GM12878 (cell line): ENCODE results near the gene C1orf141. TPM values are rescaled to one million over a fixed set of nuclear protein-coding genes. Genes with fewer than 3 reads are reported as not detected.

Experiments used
- ATAC-seq: fragments of 200-7000 bp; cut with Tn5 transposase; 3 replicates; pipeline ENCODE4 v1.9.1; 2020; ENCODE audit warnings: mild to moderate bottlenecking, moderate library complexity
- BruUV-seq: library from RNA; stranded (reverse); fragments of 400-500 nt; replicated peaks from 2 replicates; lab custom pipeline; 2021; lab: Mats Ljungman, UMichigan
- CTCF ChIA-PET: fragments of 300-600 bp; sonication (Branson Sonifier 250); formaldehyde crosslinking; extraction: SDS; loops from one replicate; lab custom pipeline; 2021; ENCODE audit warnings: inconsistent platforms; lab: Yijun Ruan, JAX
- POLR2A ChIA-PET: fragments of 350-600 bp; formaldehyde crosslinking; extraction: SDS; loops from one replicate; lab custom pipeline; 2021; ENCODE audit warnings: inconsistent platforms; lab: Charles Lee
- RAD21 ChIA-PET: fragments of 300-600 bp; sonication (Branson Sonifier 250); formaldehyde crosslinking; loops from one replicate; lab custom pipeline; 2023; ENCODE audit warnings: antibody characterized with exemption; ENCODE audit not compliant: unreplicated experiment; lab: Charles Lee
- SMC1A ChIA-PET: fragments of 300-600 bp; sonication (Branson Sonifier 250); formaldehyde crosslinking; loops from one replicate; lab custom pipeline; 2023; ENCODE audit not compliant: unreplicated experiment, uncharacterized antibody; lab: Charles Lee
- DNase-seq: peaks from one replicate; pipeline ENCODE4 v3.0.0-alpha.2; 2011; ENCODE audit warnings: low read depth, low spot score
- FAIRE-seq: peaks from 3 replicates; lab custom pipeline; 2011; peaks lifted over from hg19 to GRCh38; lab: Jason Lieb, UNC
- H2AFZ ChIP-seq: 2 replicates; pipeline ENCODE4 v1.6.0; 2011; ENCODE audit warnings: low read depth, low read length, control low read depth; ENCODE audit not compliant: control insufficient read depth
- H3K27ac ChIP-seq: 2 replicates; pipeline ENCODE4 v1.5.1; 2011; ENCODE audit warnings: control low read depth; ENCODE audit not compliant: control insufficient read depth, insufficient read depth
- H3K27me3 ChIP-seq, 2 experiments: replicated peaks in 1 of 2; 2 replicates each; pipeline versions ENCODE4 v1.6.0 to v1.6.1; 2011; ENCODE audit warnings: low read length in 1 of 2; ENCODE audit not compliant: control insufficient read depth in 2 of 2, insufficient read depth in 2 of 2
- H3K36me3 ChIP-seq, 2 experiments: 2 replicates each; pipeline ENCODE4 v1.5.1; 2011; ENCODE audit warnings: low read length in 1 of 2; ENCODE audit not compliant: control insufficient read depth in 2 of 2, insufficient read depth in 2 of 2
- H3K4me1 ChIP-seq: 2 replicates; pipeline ENCODE4 v1.6.1; 2011; ENCODE audit warnings: mild to moderate bottlenecking, low read length, moderate library complexity, mixed read lengths; ENCODE audit not compliant: control insufficient read depth, insufficient read depth
- H3K4me2 ChIP-seq: 2 replicates; pipeline ENCODE4 v1.6.0; 2011; ENCODE audit warnings: control low read depth; ENCODE audit not compliant: control insufficient read depth, insufficient read depth
- H3K4me3 ChIP-seq: fragments of 200-600 bp; sonication (generic); 2 replicates; pipeline ENCODE4 v1.5.1; 2016
- H3K79me2 ChIP-seq: 2 replicates; pipeline ENCODE4 v1.6.0; 2011; ENCODE audit warnings: low read length; ENCODE audit not compliant: control insufficient read depth, insufficient read depth
- H3K9ac ChIP-seq: 2 replicates; pipeline ENCODE4 v1.8.0; 2011; ENCODE audit warnings: low read length, control low read depth, mixed read lengths; ENCODE audit not compliant: control insufficient read depth, insufficient read depth
- H3K9me3 ChIP-seq: replicated peaks from 3 replicates; pipeline ENCODE4 v1.5.1; 2011; ENCODE audit warnings: mild to moderate bottlenecking, low read length; ENCODE audit not compliant: control insufficient read depth, insufficient read depth
- H4K20me1 ChIP-seq: 2 replicates; pipeline ENCODE4 v1.6.0; 2011; ENCODE audit not compliant: control insufficient read depth, insufficient read depth
- BHLHE40 ChIP-seq, 2 experiments: fragments of 450-650 bp in 1 of 2; IDR thresholded peaks; 2 replicates each; pipeline ENCODE4 v1.6.1; 2011 to 2017; ENCODE audit warnings: low read depth in 2 of 2, borderline replicate concordance in 1 of 2, improper control_type of control experiment in 1 of 2, low read length in 1 of 2, mild to moderate bottlenecking in 1 of 2
- CBX3 ChIP-seq: fragments of 200-600 bp; sonication (generic); IDR thresholded peaks from 2 replicates; pipeline ENCODE4 v1.6.1; 2016; ENCODE audit warnings: low read depth, borderline replicate concordance
- CHD2 ChIP-seq: IDR thresholded peaks from 2 replicates; pipeline ENCODE4 v1.6.1; 2011; ENCODE audit warnings: low read depth, low read length, improper control_type of control experiment, borderline replicate concordance
- EGR1 ChIP-seq, 2 experiments: IDR thresholded peaks; 1 replicate in 1 of 2; 2 replicates in 1 of 2; pipeline ENCODE4 v1.6.1; 2011 to 2012; ENCODE audit warnings: low read depth in 2 of 2, low read length in 2 of 2, borderline replicate concordance in 1 of 2, mild to moderate bottlenecking in 1 of 2, moderate library complexity in 1 of 2
- FOXM1 ChIP-seq: IDR thresholded peaks from 2 replicates; pipeline ENCODE4 v1.6.1; 2012; ENCODE audit warnings: low read depth, mild to moderate bottlenecking, inconsistent platforms, low read length, moderate library complexity
- MTA3 ChIP-seq: IDR thresholded peaks from 2 replicates; pipeline ENCODE4 v1.6.1; 2012; ENCODE audit warnings: low read length, inconsistent platforms, borderline replicate concordance
- NR2C2 ChIP-seq: IDR thresholded peaks from 2 replicates; pipeline ENCODE4 v1.6.1; 2011; ENCODE audit warnings: borderline replicate concordance, low read depth; ENCODE audit not compliant: control insufficient read depth, insufficient read length
- NR2F1 ChIP-seq: fragments of 450-650 bp; conservative IDR thresholded peaks from 2 replicates; pipeline ENCODE4 v1.6.1; 2017; ENCODE audit warnings: mild to moderate bottlenecking
- SP1 ChIP-seq: IDR thresholded peaks from one replicate; pipeline ENCODE4 v1.6.1; 2011; ENCODE audit warnings: low read depth, low read length
- SREBF2 ChIP-seq: IDR thresholded peaks from 2 replicates; pipeline ENCODE4 v1.6.1; 2012; ENCODE audit warnings: mild to moderate bottlenecking, low read length
- WGBS: methylation state at CpG from one replicate; pipeline ENCODE4 v1.1.6; 2016; ENCODE audit warnings: low lambda C conversion rate; ENCODE audit not compliant: insufficient replicate concordance, insufficient coverage; ENCODE audit errors: missing lambda C conversion rate; 5-methylcytosine and 5-hydroxymethylcytosine counted together
- in situ Hi-C: fragments of 300-500 bp; cut with MboI; formaldehyde crosslinking; loops from 9 replicates; pipeline ENCODE4 v1.14.3; 2018; ENCODE audit warnings: mixed read lengths
- intact Hi-C: fragments of 100-400 bp; cut with micrococcal nuclease; formaldehyde crosslinking; loops from one replicate; pipeline ENCODE4 v1.14.2; 2022; ENCODE audit not compliant: unreplicated experiment
- polyA plus RNA-seq, 11 experiments: library from polyadenylated mRNA; depleted of rRNA in 4 of 11; unstranded in 6 of 11; stranded (reverse) in 5 of 11; fragments of >200 nt; fragmentation: Nextera tagmentation in 4 of 11; fragmentation: Illumina TruSeq in 1 of 11; extraction: Ambion mirVana in 4 of 11; extraction: Trizol in 1 of 11; gene quantifications; 1 replicate in 1 of 11; 2 replicates in 10 of 11; pipeline versions ENCODE4 v1.2.1 to v1.2.3, GENCODE V29; 2011 to 2016; ENCODE audit warnings: inconsistent platforms in 2 of 11, missing spikeins in 2 of 11, low read depth in 1 of 11
- total RNA-seq, 4 experiments: library from RNA; depleted of rRNA in 3 of 4; stranded (reverse); fragments of >200 nt in 3 of 4; fragmentation: Illumina TruSeq in 1 of 4; extraction: Trizol in 1 of 4; gene quantifications; 2 replicates each; pipeline versions ENCODE4 v1.2.1 to v1.2.3, GENCODE V29; 2013 to 2021
- TF ChIP-seq, protein P1 (sequence below): fragments of 450-650 bp; IDR thresholded peaks from 2 replicates; pipeline ENCODE4 v1.6.1; 2017; ENCODE audit warnings: antibody characterized with exemption, mild to moderate bottlenecking, moderate library complexity
- TF ChIP-seq, protein P2 (sequence below): IDR thresholded peaks from 2 replicates; pipeline ENCODE4 v1.6.1; 2012; ENCODE audit warnings: improper control_type of control experiment, low read depth, low read length; ENCODE audit not compliant: insufficient replicate concordance
- TF ChIP-seq, protein P3 (sequence below): IDR thresholded peaks from 2 replicates; pipeline ENCODE4 v1.6.1; 2011; ENCODE audit warnings: borderline replicate concordance, low read depth, mild to moderate bottlenecking, moderate library complexity, mixed read lengths, low read length; ENCODE audit not compliant: insufficient read depth; ENCODE audit errors: extremely low read length

Gene C1orf141
- total and polyA plus RNA-seq, 10 of the 15 experiments (the other 5 are each of a cell fraction or from before 2014, with no cell fraction given), result not detected

DNA sequence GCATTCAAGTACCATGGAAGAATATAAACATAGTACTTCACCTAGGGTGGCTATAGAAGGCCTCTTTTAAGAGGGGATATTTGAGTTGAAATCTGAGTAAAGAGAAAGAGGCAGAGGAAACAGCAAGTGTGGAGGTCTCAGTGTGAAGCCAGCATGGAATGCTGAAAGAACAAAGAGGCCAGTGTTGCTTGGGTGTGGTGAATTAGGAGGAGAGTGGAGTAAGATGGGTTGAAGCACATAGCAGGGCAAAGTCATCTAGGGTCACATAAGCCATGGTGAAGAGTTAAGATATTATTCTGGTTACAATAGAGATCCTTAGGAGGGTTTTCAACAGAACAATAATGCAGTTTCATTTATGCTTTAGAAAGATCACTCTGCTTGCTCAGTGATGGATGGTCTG, 37.5 kb downstream of the C1orf141 start (continued):
- TF ChIP-seq, protein P1, sequence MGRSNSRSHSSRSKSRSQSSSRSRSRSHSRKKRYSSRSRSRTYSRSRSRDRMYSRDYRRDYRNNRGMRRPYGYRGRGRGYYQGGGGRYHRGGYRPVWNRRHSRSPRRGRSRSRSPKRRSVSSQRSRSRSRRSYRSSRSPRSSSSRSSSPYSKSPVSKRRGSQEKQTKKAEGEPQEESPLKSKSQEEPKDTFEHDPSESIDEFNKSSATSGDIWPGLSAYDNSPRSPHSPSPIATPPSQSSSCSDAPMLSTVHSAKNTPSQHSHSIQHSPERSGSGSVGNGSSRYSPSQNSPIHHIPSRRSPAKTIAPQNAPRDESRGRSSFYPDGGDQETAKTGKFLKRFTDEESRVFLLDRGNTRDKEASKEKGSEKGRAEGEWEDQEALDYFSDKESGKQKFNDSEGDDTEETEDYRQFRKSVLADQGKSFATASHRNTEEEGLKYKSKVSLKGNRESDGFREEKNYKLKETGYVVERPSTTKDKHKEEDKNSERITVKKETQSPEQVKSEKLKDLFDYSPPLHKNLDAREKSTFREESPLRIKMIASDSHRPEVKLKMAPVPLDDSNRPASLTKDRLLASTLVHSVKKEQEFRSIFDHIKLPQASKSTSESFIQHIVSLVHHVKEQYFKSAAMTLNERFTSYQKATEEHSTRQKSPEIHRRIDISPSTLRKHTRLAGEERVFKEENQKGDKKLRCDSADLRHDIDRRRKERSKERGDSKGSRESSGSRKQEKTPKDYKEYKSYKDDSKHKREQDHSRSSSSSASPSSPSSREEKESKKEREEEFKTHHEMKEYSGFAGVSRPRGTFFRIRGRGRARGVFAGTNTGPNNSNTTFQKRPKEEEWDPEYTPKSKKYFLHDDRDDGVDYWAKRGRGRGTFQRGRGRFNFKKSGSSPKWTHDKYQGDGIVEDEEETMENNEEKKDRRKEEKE, result no peak

DNA sequence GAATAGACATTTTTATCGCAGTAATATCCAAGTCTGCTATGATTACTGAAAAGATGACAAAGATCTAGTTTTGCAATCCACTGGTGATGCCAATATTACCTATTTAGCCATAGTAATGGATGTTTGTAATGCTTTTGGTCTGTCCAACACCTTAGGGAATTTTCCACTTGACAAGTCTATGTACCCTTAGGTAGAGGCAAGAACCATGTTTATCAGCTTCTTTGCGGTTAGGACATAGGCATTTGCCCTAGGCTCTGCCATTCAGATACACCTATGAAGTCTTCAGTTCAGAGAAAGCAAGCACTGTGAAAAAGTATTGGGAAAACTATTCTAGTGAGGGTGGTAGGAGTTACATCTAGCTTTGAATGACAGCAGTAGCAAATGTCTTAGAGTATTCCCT, 40.6 kb downstream of the C1orf141 start:
- Histone ChIP-seq H3K27ac (no peak overlapping the region), H3K4me3 (no peak overlapping the region), H3K9me3 (no peaks in the 10 kb centered on the region), H3K4me2 (no peak overlapping the region), H2AFZ (no peak overlapping the region), H3K36me3 (no peaks in the 10 kb centered on the region), H3K79me2 (no peaks in the 10 kb centered on the region), H4K20me1 (no peaks in the 10 kb centered on the region), H3K4me1 (no peaks in the 10 kb centered on the region), H3K27me3 (peaks cover 1 to 3% of the 10 kb centered on the region in 2 experiments; a peak in 1 of 4 replicates), H3K9ac (no peak overlapping the region)
- RAD21 ChIA-PET, result no interaction called here
- in situ Hi-C loops (no loop called here), intact Hi-C loops (no loop called here)
- CTCF ChIA-PET, result no interaction called here
- BruUV-seq, result no TSS peak
- 40% methylated on average over 2 of the region's 2 CpGs for WGBS
- POLR2A ChIA-PET, result no interaction called here
- SMC1A ChIA-PET, result interaction anchor here (0.7 kb wide), 1 partner anchor 111 kb away, joined by 3 read pairs; no protein-coding TSS in a partner anchor
- ATAC-seq, result no peak
- no peak for DNase-seq
- no peak for FAIRE-seq
- TF ChIP-seq MTA3 (no peak), EGR1 (IDR thresholded peaks at IDR 0.05; ENCODE audit: borderline replicate concordance in 1 of 2, low read depth in 2 of 2, low read length in 2 of 2) (no peak), SREBF2 (no peak), CBX3 (no peak), FOXM1 (no peak), NR2C2 (no peak), BHLHE40 (IDR thresholded peaks at IDR 0.05; ENCODE audit: borderline replicate concordance in 1 of 2, low read depth in 2 of 2, low read length in 1 of 2) (no peak), SP1 (no peak), CHD2 (no peak), NR2F1 (no peak)
- TF ChIP-seq, protein P2, sequence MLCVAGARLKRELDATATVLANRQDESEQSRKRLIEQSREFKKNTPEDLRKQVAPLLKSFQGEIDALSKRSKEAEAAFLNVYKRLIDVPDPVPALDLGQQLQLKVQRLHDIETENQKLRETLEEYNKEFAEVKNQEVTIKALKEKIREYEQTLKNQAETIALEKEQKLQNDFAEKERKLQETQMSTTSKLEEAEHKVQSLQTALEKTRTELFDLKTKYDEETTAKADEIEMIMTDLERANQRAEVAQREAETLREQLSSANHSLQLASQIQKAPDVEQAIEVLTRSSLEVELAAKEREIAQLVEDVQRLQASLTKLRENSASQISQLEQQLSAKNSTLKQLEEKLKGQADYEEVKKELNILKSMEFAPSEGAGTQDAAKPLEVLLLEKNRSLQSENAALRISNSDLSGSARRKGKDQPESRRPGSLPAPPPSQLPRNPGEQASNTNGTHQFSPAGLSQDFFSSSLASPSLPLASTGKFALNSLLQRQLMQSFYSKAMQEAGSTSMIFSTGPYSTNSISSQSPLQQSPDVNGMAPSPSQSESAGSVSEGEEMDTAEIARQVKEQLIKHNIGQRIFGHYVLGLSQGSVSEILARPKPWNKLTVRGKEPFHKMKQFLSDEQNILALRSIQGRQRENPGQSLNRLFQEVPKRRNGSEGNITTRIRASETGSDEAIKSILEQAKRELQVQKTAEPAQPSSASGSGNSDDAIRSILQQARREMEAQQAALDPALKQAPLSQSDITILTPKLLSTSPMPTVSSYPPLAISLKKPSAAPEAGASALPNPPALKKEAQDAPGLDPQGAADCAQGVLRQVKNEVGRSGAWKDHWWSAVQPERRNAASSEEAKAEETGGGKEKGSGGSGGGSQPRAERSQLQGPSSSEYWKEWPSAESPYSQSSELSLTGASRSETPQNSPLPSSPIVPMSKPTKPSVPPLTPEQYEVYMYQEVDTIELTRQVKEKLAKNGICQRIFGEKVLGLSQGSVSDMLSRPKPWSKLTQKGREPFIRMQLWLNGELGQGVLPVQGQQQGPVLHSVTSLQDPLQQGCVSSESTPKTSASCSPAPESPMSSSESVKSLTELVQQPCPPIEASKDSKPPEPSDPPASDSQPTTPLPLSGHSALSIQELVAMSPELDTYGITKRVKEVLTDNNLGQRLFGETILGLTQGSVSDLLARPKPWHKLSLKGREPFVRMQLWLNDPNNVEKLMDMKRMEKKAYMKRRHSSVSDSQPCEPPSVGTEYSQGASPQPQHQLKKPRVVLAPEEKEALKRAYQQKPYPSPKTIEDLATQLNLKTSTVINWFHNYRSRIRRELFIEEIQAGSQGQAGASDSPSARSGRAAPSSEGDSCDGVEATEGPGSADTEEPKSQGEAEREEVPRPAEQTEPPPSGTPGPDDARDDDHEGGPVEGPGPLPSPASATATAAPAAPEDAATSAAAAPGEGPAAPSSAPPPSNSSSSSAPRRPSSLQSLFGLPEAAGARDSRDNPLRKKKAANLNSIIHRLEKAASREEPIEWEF, result no peak
- TF ChIP-seq, protein P3, sequence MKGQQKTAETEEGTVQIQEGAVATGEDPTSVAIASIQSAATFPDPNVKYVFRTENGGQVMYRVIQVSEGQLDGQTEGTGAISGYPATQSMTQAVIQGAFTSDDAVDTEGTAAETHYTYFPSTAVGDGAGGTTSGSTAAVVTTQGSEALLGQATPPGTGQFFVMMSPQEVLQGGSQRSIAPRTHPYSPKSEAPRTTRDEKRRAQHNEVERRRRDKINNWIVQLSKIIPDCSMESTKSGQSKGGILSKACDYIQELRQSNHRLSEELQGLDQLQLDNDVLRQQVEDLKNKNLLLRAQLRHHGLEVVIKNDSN, result no peak
